HG03066 (cell line): ENCODE results near the gene HJURP.

ENCODE experiments used
- ATAC-seq: cut with Tn5 transposase; IDR thresholded peaks from one replicate; pipeline ENCODE4 v1.9.1; 2021; ENCODE audit warnings: low read depth; ENCODE audit not compliant: unreplicated experiment

The HJURP gene

DNA sequence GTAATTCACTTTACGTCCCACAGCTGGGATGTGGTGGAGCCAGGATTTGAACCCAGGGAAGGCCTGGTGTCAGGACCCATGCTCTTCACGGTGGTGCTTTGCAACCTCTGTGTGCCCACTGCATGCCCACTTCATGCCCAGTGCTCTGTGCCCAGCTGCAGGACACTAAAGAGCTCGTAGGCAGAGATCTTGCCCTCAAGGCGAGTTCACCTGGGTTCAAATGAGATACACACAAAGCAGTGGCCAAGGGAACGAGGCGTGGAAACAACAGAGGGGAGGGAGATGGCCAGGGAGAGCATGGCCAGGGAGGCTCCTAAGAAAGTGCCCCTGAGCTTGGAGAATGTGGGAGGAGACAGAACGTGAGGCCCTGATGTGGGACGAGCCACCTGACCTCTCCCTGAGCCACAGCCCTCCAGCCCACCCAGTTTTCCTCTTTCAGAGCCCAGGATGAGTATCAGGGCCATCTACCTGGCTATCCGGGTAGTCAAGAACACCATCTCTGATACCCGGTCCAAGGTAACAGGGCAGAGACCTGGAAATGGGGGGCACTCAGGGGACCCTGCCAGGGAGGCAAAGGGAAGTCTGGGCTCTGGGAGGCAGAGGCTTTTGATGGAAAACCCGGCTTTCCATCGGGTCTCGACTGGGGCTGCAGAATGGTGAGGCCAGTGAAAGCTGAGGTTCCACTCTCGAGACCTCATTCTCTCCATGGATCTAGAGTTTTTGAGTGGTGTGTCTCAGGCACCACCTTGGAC is 55.8 kb downstream of the HJURP start:
- no peak for ATAC-seq

DNA sequence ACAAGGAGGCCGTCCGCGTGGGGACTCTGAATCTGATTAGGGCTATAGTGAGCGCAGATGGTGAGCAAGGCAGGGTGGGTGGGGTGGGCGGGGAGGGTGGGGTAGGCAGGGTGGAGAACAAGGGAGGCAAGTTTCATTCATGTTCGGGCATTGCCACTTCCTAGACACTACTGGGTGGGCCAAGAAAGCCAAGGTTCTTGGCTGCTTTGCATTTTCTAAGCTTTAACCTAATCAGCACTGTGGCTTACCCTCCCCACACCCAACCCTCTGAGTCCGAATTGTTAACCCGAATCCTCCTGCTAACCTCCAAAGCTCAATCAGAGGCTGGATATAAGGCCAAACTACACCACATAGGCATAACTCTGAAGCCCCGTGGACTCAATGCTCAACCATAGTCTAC is 58.1 kb downstream of the HJURP start:
- ATAC-seq, result no peak

DNA sequence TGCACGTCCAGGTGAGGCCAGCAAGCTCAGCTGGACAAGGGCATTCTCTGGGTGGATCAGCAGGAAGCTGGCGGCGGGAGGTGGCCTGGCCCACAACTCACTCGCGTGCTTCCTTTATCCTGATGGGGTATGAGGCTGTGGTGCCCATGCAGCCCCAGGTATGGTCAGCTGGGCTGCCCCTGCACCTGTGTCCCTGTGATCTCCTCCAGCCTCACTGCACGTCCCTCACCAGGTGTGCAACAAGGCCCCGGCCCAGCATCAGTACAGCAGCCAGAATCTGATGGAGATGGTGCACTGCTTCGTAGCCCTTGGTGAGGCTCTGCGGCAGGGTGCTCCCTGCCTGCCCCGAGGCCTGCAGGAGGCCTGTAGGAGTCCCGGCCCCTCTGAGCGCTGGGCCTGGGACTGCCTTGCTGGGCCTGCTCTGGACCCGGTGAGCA is 58.6 kb downstream of the HJURP start:
- no peak for ATAC-seq

DNA sequence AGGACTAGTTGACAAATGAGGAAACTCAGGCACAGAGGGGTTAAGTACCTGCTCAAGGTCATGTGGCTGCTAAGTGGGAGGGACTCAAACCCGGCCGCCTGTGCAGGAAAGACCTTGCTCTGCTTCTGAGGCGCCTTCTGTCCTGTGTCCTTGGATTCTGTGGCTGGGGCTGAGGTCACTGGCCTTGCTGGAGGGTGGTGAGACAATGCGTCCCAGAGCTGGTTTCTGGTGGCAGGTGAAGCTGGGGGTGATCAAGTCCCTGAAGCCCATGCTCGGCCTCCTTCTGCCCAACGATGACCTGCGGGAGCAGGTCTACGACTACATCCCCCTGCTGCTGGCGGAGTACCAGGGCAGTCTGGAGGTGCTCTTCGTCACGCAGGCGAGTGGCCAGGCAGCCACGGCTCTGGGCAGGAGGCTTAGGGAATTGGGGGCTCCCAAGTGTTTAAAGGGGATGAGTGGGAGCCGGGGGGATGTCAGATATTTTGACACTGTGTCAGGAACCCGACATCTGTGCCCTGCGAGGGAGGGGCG is 60.1 kb downstream of the HJURP start:
- ATAC-seq, result no peak

DNA sequence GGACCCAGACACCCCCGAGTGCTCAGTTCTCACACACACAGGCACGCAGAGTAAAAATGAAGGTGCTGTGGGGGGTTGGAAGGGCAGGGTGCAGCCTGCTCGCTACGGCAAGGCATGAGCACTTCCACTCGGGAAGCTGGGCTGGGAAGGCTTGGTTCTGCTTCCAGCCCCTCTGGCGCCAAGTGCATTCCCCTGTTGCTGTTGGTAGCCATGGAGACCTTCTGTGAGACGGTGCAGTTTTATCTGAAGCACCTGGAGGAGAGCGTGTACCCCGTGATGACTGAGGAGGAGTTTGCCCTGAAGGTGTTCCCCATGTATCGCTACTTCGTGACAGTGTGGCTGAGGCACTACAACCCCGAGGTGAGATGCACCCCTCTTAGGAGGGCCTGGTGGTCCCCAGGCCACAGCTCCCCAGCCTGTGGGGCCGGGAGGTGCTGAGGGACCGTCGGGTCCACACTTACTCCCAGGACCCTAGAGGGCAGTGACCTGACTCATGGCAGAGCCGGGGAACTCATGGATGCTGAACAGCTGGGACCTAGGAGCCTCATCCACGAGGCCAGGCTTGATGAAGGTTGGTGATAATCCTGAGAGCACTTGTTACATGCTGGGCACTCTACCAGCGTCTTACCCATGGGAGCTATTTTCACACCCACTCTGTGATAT is 60.7 kb downstream of the HJURP start:
- ATAC-seq, result no peak

DNA sequence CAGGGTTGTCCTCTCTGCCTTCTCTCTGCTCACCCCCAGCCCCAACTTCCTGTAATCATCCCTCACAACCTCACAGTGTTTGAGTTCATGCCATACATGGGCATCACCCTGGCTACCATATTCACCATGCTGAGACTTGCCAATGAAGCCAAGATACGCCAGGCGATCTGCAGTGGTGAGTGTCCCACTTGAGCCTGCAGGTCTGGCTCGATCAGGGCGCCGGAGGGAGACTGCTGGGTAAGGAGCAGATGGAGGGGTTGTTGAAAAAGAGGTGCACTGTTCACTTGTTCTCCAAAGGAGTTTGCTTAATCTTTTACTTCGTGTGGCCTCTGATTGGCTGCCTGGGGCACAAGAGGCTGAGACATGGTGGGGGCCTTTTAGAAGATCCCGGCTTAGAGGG is 61.6 kb downstream of the HJURP start:
- ATAC-seq, result no peak

DNA sequence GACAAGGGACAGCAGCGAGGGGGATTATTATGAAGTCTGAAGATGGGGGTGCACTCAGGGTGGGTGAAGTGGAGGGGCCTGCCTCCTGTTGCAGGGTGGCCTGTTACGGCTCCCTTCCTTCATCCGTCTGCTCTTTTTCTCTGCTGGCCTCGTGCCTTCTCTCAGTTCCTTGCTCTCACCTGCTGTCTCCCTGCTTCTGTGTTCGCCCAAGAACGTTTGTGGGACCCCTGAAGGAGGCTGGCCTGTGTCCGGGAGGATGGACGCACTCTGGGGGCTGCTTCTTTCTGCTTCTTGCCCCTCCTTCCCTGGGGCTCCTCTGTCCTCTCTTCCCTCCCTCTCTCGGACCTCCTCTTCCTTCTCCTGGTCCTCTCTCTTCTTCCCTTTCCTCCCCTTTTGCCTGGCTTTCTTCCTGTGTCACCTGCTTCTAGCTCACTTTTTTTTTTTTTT is 62.4 kb downstream of the HJURP start:
- ATAC-seq, result no peak

DNA sequence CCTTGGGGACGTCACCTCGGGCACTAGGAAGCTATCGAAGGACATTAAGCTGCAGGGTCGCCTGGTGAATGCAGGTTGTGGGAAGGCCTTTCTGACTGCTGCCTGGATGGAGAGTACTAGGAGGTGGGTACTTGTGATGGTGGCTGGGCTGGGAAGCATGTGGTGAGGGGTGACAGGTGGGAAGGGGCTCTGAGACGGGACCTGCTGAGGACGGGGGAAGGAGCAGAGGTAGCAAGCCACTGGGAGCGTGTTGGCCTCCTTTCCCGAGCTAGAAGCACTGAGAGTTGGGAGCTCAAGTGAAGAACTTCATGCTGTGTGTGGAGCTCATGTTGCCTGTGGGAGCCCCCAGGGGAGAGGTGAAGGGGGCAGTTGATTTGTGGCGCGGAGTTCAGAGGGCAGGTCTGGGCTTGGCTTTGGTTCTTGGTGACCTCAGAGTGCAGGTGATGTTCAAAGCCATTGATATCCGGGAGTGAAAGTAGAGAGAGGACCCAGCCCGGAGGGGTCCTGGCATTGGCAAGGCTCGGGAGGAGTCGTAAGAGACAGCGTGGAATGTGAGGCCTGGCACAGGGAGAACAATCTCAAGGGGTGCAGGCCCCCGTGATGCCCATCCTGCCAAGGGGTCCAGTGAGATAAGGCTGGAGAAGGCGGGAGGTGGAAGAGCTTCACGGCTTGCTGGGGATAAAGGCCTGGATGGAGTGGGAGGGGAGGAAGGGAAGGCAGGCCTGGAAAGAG is 63.0 kb downstream of the HJURP start:
- ATAC-seq, result no peak

DNA sequence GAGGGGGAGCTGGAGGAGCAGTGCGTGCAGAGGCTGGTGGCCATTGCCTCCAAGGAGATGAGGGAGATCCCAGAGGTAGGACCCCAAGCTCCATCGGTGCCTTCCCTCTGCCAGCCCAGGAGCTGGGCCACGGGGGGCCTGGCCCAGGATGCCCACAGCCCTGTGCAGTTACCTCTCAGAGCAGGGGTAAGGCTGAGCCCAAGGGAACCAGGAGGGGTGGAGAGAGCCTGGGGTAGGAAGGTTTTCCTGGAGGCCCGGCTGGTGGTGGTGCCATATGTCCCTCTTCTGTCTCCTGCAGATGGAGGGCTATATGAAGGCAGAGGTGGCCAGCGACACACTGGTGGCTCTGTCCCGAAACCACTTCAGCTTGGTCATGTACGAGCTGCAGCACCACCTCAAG is 64.8 kb downstream of the HJURP start:
- no peak for ATAC-seq
